ENCODE data around the gene CORO2B. TPM values are rescaled to one million over a fixed set of nuclear protein-coding genes. Genes with fewer than 3 reads are reported as not detected.

The CORO2B gene
- total RNA-seq, 1 donor from 2014 or later, result 1.1 TPM

DNA sequence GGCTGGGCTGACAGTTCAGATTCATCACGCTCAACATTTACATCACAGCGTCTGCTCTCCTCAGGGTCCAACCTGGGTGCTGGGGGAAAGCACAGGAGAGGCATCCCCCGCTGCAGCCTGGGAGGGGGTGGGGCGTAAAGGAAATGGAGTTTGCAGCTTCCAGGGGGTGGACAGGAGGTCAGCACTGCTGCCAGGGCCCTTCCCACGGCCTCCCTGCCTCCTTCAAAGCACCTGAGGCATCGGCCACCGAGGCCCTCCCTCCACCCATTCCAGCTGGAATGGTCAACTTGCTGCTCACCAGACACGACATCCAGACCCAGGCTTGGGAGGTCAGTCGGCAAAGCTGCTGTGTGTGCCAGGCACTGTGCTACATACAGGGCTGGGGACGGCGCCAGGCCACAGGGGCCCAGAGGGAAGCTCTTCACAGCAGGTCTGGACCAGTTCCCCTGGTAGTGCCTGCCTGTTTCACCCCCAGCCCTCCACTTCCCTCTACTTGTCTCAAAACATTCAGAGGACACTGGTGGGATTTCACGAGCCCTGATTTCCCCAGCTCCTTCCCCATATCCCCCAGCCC, 121.2 kb downstream of the CORO2B start:
- Mint-ChIP-seq H3K9me3 (no peaks in the 10 kb centered on the region), H3K4me3 (peak overlapping the region; percentile 48), H3K27ac (peak overlapping the region; percentile 94), H3K4me1 (peaks cover 28% of the 10 kb centered on the region), H3K36me3 (no peaks in the 10 kb centered on the region), H3K27me3 (ENCODE audit: low read depth) (no peaks in the 10 kb centered on the region)
- TF ChIP-seq, protein P1, sequence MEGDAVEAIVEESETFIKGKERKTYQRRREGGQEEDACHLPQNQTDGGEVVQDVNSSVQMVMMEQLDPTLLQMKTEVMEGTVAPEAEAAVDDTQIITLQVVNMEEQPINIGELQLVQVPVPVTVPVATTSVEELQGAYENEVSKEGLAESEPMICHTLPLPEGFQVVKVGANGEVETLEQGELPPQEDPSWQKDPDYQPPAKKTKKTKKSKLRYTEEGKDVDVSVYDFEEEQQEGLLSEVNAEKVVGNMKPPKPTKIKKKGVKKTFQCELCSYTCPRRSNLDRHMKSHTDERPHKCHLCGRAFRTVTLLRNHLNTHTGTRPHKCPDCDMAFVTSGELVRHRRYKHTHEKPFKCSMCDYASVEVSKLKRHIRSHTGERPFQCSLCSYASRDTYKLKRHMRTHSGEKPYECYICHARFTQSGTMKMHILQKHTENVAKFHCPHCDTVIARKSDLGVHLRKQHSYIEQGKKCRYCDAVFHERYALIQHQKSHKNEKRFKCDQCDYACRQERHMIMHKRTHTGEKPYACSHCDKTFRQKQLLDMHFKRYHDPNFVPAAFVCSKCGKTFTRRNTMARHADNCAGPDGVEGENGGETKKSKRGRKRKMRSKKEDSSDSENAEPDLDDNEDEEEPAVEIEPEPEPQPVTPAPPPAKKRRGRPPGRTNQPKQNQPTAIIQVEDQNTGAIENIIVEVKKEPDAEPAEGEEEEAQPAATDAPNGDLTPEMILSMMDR (IDR thresholded peaks at IDR 0.05; ENCODE audit: unreplicated experiment), result no peak
- no peak for DNase-seq (ENCODE audit: low spot score in 2 of 2, unreplicated experiment in 2 of 2)

DNA sequence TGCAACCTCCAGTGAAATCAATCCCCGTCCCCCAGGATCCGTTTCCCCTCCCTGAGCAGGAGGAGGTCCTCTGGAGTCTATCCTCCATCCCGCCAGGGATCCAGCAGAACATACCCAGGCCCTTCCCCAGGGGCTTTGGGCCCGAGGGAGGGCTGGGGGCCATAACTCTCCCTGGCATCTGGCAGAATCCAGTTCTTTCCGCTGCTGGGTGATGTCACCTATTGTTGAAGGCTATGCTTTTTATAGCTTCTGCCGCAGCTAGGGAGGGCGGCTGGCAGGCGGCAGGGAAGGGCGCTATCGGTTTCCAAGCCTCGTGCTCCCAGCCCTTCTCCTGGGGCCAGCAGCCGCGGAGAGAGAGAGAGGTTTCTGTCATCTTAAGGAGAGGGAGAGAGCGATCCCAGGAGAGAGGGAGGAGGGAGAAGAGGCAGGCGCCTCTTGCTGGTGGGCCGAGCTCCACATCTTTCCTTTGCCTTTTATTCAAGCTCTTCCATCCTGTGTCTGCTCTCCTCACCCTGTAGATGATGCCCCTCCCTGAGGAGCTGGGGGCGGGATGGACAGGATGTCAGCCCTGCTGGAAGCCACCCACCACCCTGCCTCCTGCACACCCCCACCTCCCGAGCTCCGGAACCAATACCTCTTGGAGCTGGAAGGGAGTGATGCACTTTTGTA, 121.8 kb downstream of the CORO2B start:
- H3K27ac Mint-ChIP-seq, result peak overlapping the region; percentile 94
- H3K36me3 Mint-ChIP-seq, result no peaks in the 10 kb centered on the region
- H3K9me3 Mint-ChIP-seq, result no peaks in the 10 kb centered on the region
- peaks cover 22% of the 10 kb centered on the region for H3K4me1 Mint-ChIP-seq
- H3K27me3 Mint-ChIP-seq (ENCODE audit: low read depth), result no peaks in the 10 kb centered on the region
- DNase-seq (ENCODE audit: low spot score in 2 of 2, unreplicated experiment in 2 of 2), result peak in 1 of 2 experiments; percentile 61
- H3K4me3 Mint-ChIP-seq, result peak overlapping the region; percentile 48
- TF ChIP-seq, protein P1 (IDR thresholded peaks at IDR 0.05; ENCODE audit: unreplicated experiment), result no peak

DNA sequence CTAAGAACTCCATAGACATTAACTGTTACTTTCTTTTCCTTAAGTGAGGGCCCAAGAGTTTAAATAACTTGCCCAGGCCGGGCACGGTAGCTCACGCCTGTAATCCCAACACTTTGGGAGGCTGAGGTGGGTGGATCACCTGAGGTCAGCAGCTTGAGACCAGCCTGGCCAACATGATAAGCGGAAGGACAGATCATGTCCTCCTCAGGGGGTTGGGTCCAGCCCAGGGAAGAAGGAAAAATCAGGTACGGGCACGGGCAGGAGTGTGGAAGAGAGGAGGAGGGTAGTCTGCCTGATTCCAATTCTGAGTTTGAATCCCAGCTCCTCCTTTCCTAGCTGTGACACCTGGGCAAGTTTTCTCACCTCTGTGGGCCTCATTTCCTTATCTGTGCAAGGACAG, 123.1 kb downstream of the CORO2B start:
- H3K27me3 Mint-ChIP-seq (ENCODE audit: low read depth), result no peaks in the 10 kb centered on the region

DNA sequence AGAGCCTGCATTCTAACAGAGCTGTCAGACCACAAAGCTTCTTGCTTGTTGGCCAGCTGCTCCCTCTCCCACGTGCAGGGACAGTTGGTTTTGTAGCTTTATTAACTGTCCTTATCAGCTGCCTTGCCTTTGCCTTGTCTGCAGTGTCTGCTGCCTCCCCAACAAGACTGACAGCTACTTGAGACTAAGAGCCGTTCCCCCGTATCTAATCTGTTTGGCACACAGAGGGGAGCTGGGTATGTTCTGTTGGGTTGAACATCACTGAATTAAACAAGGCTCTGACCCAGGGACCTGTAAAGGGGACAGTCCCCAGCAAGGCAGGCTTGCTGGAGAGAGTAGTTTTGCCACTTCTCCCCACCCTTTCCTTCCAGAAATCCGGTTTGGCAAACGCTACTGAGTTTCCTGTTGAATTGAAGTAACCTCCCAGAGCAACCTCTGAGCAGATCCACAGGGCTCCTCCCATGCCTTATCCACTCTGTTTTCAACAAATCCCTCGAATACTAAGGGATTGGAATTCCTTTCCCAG, 125.8 kb downstream of the CORO2B start:
- TF ChIP-seq, protein P1 (IDR thresholded peaks at IDR 0.05; ENCODE audit: unreplicated experiment), result no peak
- Mint-ChIP-seq H3K27me3 (ENCODE audit: low read depth) (no peaks in the 10 kb centered on the region), H3K4me1 (peaks cover 35% of the 10 kb centered on the region), H3K36me3 (no peaks in the 10 kb centered on the region), H3K4me3 (no peak overlapping the region), H3K27ac (peak overlapping the region; percentile 50), H3K9me3 (no peaks in the 10 kb centered on the region)
- DNase-seq (ENCODE audit: low spot score in 2 of 2, unreplicated experiment in 2 of 2), result no peak

More for the DNA sequence above, 123.1 kb downstream of the CORO2B start:
- Mint-ChIP-seq H3K36me3 (no peaks in the 10 kb centered on the region), H3K4me1 (peaks cover 23% of the 10 kb centered on the region), H3K9me3 (no peaks in the 10 kb centered on the region), H3K27ac (no peak overlapping the region), H3K4me3 (no peak overlapping the region)
- no peak for DNase-seq (ENCODE audit: low spot score in 2 of 2, unreplicated experiment in 2 of 2)
- TF ChIP-seq, protein P1 (IDR thresholded peaks at IDR 0.05; ENCODE audit: unreplicated experiment), result no peak

DNA sequence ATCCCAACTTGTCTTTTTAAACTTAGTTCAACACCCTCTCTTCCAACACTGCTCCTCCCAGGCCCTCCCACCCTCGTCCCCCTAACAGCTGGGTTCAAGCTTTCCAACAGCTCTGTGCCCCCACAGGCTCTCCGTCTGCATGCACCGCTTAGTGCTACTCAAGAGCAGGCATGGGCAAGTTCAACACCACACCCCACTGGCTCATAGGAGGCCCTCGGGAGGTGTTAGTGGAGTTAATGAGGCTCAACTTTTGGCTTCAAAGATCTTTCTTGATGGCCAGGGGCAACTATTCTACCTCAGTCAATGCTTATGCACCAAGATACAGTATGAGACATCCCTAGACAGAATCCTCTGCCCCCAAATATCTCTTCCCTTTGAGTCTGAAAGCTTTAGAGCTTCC, 127.5 kb downstream of the CORO2B start:
- Mint-ChIP-seq H3K4me3 (no peak overlapping the region), H3K36me3 (no peaks in the 10 kb centered on the region), H3K9me3 (no peaks in the 10 kb centered on the region), H3K27ac (no peak overlapping the region), H3K4me1 (peaks cover 28% of the 10 kb centered on the region), H3K27me3 (ENCODE audit: low read depth) (no peaks in the 10 kb centered on the region)
- TF ChIP-seq, protein P1 (IDR thresholded peaks at IDR 0.05; ENCODE audit: unreplicated experiment), result no peak
- DNase-seq (ENCODE audit: low spot score in 2 of 2, unreplicated experiment in 2 of 2), result no peak

All from mesothelial cell of epicardium (in vitro differentiated cells).